Smooth muscle cell (in vitro differentiated cells): ENCODE results near the gene CLEC4M. TPM values are rescaled to one million over a fixed set of nuclear protein-coding genes. Genes with fewer than 3 reads are reported as not detected.

Experiments used
- DNase-seq: peaks from one replicate; lab custom pipeline; 2025; ENCODE audit not compliant: unreplicated experiment; lab: John Stamatoyannopoulos, UW
- H2AFZ ChIP-seq: fragments of 200-600 bp; sonication (generic); 2 replicates; pipeline ENCODE4 v1.6.0; 2016; ENCODE audit warnings: antibody characterized with exemption, low read depth, mild to moderate bottlenecking
- H3F3A ChIP-seq: fragments of 200-600 bp; sonication (generic); 2 replicates; pipeline ENCODE4 v1.6.0; 2017; ENCODE audit warnings: antibody characterized with exemption, low read depth
- H3K27ac ChIP-seq: fragments of 200-600 bp; sonication (generic); 2 replicates; pipeline ENCODE4 v1.5.1; 2016; ENCODE audit warnings: low read depth, mild to moderate bottlenecking
- H3K27me3 ChIP-seq: fragments of 200-600 bp; sonication (generic); 2 replicates; pipeline ENCODE4 v1.6.1; 2016; ENCODE audit warnings: low read depth, mild to moderate bottlenecking
- H3K36me3 ChIP-seq: fragments of 200-600 bp; sonication (generic); 2 replicates; pipeline ENCODE4 v1.5.1; 2016; ENCODE audit warnings: low read depth
- H3K4me1 ChIP-seq: fragments of 200-600 bp; sonication (generic); 2 replicates; pipeline ENCODE4 v1.5.1; 2016; ENCODE audit warnings: low read depth
- H3K4me2 ChIP-seq: fragments of 200-600 bp; sonication (generic); 2 replicates; pipeline ENCODE4 v1.6.0; 2016; ENCODE audit warnings: mild to moderate bottlenecking
- H3K4me3 ChIP-seq: fragments of 200-600 bp; sonication (generic); 2 replicates; pipeline ENCODE4 v1.5.1; 2016; ENCODE audit warnings: mild to moderate bottlenecking
- H3K79me2 ChIP-seq: fragments of 200-600 bp; sonication (generic); 2 replicates; pipeline ENCODE4 v1.6.0; 2016; ENCODE audit warnings: low read depth, mild to moderate bottlenecking
- H3K9ac ChIP-seq: fragments of 200-600 bp; sonication (generic); 2 replicates; pipeline ENCODE4 v1.6.0; 2016; ENCODE audit warnings: low read depth
- H3K9me3 ChIP-seq: fragments of 200-600 bp; sonication (generic); replicated peaks from 2 replicates; pipeline ENCODE4 v1.5.1; 2016; ENCODE audit warnings: low read depth
- H4K20me1 ChIP-seq: fragments of 200-600 bp; sonication (generic); 2 replicates; pipeline ENCODE4 v1.6.0; 2016; ENCODE audit warnings: low read depth
- CTCF ChIP-seq: fragments of 200-600 bp; sonication (generic); IDR thresholded peaks from 2 replicates; pipeline ENCODE4 v1.5.1; 2017; ENCODE audit warnings: borderline replicate concordance, mild to moderate bottlenecking, antibody characterized with exemption; ENCODE audit not compliant: insufficient read depth, poor library complexity, severe bottlenecking
- WGBS: methylation state at CpG from one replicate; pipeline ENCODE4 v1.1.7; 2016; ENCODE audit warnings: low lambda C conversion rate; 5-methylcytosine and 5-hydroxymethylcytosine counted together
- polyA plus RNA-seq: library from polyadenylated mRNA; unstranded; fragments of >200 nt; fragmentation: Nextera tagmentation; extraction: Ambion mirVana; gene quantifications from 2 replicates; pipeline ENCODE4 v1.2.1, GENCODE V29; 2016
- total RNA-seq: library from RNA; depleted of rRNA; stranded (reverse); fragments of >200 nt; gene quantifications from 2 replicates; pipeline ENCODE4 v1.2.3, GENCODE V29; 2014

Gene CLEC4M
- total and polyA plus RNA-seq, 2 experiments from 2014 or later, result not detected

GRCh38 chr19:7801020-7801570 is 38.1 kb downstream of the CLEC4M start:
- Histone ChIP-seq H3K9ac (no peak overlapping the region), H3K36me3 (no peaks in the 10 kb centered on the region), H3K9me3 (no peaks in the 10 kb centered on the region), H3K79me2 (no peaks in the 10 kb centered on the region), H3K27me3 (no peaks in the 10 kb centered on the region), H3F3A (no peaks in the 10 kb centered on the region), H4K20me1 (no peaks in the 10 kb centered on the region), H2AFZ (no peak overlapping the region), H3K4me2 (no peak overlapping the region), H3K4me3 (no peak overlapping the region), H3K27ac (no peak overlapping the region), H3K4me1 (peaks cover 5% of the 10 kb centered on the region)
- no peak for TF ChIP-seq CTCF
- WGBS, result 78% methylated on average over 17 of the region's 17 CpGs
- DNase-seq, result no peak

- TF ChIP-seq CTCF, result no peak
- Histone ChIP-seq H3K27me3 (no peaks in the 10 kb centered on the region), H3K4me2 (no peak overlapping the region), H2AFZ (no peak overlapping the region), H3K79me2 (no peaks in the 10 kb centered on the region), H3K9me3 (no peaks in the 10 kb centered on the region), H3K9ac (no peak overlapping the region), H3K4me3 (no peak overlapping the region), H3K4me1 (no peaks in the 10 kb centered on the region), H3K36me3 (no peaks in the 10 kb centered on the region), H3F3A (no peaks in the 10 kb centered on the region), H3K27ac (no peak overlapping the region), H4K20me1 (no peaks in the 10 kb centered on the region)
- no peak for DNase-seq
- 78% methylated on average over 3 of the region's 3 CpGs for WGBS
Measured at GRCh38 chr19:7806234-7806633, 43.2 kb downstream of the CLEC4M start.

GRCh38 chr19:7806876-7807275 is 43.8 kb downstream of the CLEC4M start:
- no peaks in the 10 kb centered on the region for H4K20me1 ChIP-seq
- no peak overlapping the region for H3K4me3 ChIP-seq
- H3K36me3 ChIP-seq, result no peaks in the 10 kb centered on the region
- no peak overlapping the region for H3K27ac ChIP-seq
- no peaks in the 10 kb centered on the region for H3K27me3 ChIP-seq
- H3K4me2 ChIP-seq, result no peak overlapping the region
- no peaks in the 10 kb centered on the region for H3F3A ChIP-seq
- no peak for TF ChIP-seq CTCF
- no peak overlapping the region for H2AFZ ChIP-seq
- no peaks in the 10 kb centered on the region for H3K9me3 ChIP-seq
- WGBS, result 78% methylated on average over 9 of the region's 9 CpGs
- no peak overlapping the region for H3K9ac ChIP-seq
- H3K4me1 ChIP-seq, result no peaks in the 10 kb centered on the region
- no peaks in the 10 kb centered on the region for H3K79me2 ChIP-seq
- no peak for DNase-seq

GRCh38 chr19:7808108-7808507 is 45.1 kb downstream of the CLEC4M start:
- WGBS, result 64% methylated on average over 5 of the region's 5 CpGs
- DNase-seq, result no peak
- Histone ChIP-seq H3K4me3 (no peak overlapping the region), H3K79me2 (no peaks in the 10 kb centered on the region), H3K27ac (no peak overlapping the region), H3F3A (no peaks in the 10 kb centered on the region), H2AFZ (no peak overlapping the region), H4K20me1 (no peaks in the 10 kb centered on the region), H3K9ac (no peak overlapping the region), H3K4me2 (no peak overlapping the region), H3K27me3 (no peaks in the 10 kb centered on the region), H3K4me1 (no peaks in the 10 kb centered on the region), H3K36me3 (no peaks in the 10 kb centered on the region), H3K9me3 (no peaks in the 10 kb centered on the region)
- no peak for TF ChIP-seq CTCF
